ENCODE measurements around the gene CRIP3. TPM values are rescaled to one million over a fixed set of nuclear protein-coding genes. Genes with fewer than 3 reads are reported as not detected.

Gene CRIP3
- total and polyA plus RNA-seq, 10 donors: 6.4 to 36.5 (median 8.6) TPM

- TF ChIP-seq CTCF (IDR thresholded peaks at IDR 0.05 in 8 of 11, conservative IDR thresholded peaks at IDR 0.05 in 3 of 11) (no peak), POLR2AphosphoS5 (IDR thresholded peaks at IDR 0.05) (no peak), POLR2A (IDR thresholded peaks at IDR 0.05) (no peak)
- WGBS, 5 donors: 83 to 95% (median 88%) methylated on average over 6 of the region's 6 CpGs
- intact Hi-C loops (cut with DNase I; ENCODE audit: low total_unique reads): no loop called here
- Histone ChIP-seq H3K27me3 (replicated peaks in 1 of 7) (peaks cover 0 to 24% (median 11%) of the 10 kb centered on the region in 7 donors), H3K27ac (no peak overlapping the region), H3K4me1 (peaks cover 0 to 36% (median 17%) of the 10 kb centered on the region in 6 donors), H3K36me3 (no peaks in the 10 kb centered on the region), H3K9me3 (no peaks in the 10 kb centered on the region), H3K4me3 (no peak overlapping the region)
- DNase-seq: no peak
These were observed 43.1 kb downstream of the CRIP3 start for GRCh38 chr6:43265564-43265963.

GRCh38 chr6:43264599-43265145, 44.0 kb downstream of the CRIP3 start:
- Histone ChIP-seq H3K27me3 (replicated peaks in 1 of 7) (peaks cover 0 to 19% (median 9%) of the 10 kb centered on the region in 7 donors), H3K4me3 (no peak overlapping the region), H3K36me3 (no peaks in the 10 kb centered on the region), H3K9me3 (no peaks in the 10 kb centered on the region), H3K27ac (no peak overlapping the region), H3K4me1 (peaks cover 0 to 27% (median 9%) of the 10 kb centered on the region in 6 donors)
- DNase-seq: no peak
- 75 to 89% (median 81%) methylated on average over 5 of the region's 5 CpGs for WGBS, 5 donors
- intact Hi-C loops (cut with DNase I; ENCODE audit: low total_unique reads): loop anchor here (5.0 kb wide), 1 partner anchor 243 kb away; no protein-coding TSS in a partner anchor
- TF ChIP-seq POLR2AphosphoS5 (IDR thresholded peaks at IDR 0.05) (no peak), POLR2A (IDR thresholded peaks at IDR 0.05) (no peak), CTCF (IDR thresholded peaks at IDR 0.05 in 8 of 11, conservative IDR thresholded peaks at IDR 0.05 in 3 of 11) (no peak)

GRCh38 chr6:43263314-43264178, 45.1 kb downstream of the CRIP3 start:
- Histone ChIP-seq H3K27ac (no peak overlapping the region), H3K4me3 (no peak overlapping the region), H3K4me1 (peaks cover 0 to 16% (median 0%) of the 10 kb centered on the region in 6 donors), H3K9me3 (no peaks in the 10 kb centered on the region), H3K27me3 (replicated peaks in 1 of 7) (peaks cover 0 to 8% (median 0%) of the 10 kb centered on the region in 7 donors), H3K36me3 (no peaks in the 10 kb centered on the region)
- peak; percentile 95 for DNase-seq
- WGBS, 5 donors: 46 to 58% (median 53%) methylated on average over 10 to 12 of the region's 12 CpGs
- intact Hi-C loops (cut with DNase I; ENCODE audit: low total_unique reads): loop anchor here (5.0 kb wide), 1 partner anchor 244 kb away; no protein-coding TSS in a partner anchor
- TF ChIP-seq CTCF (IDR thresholded peaks at IDR 0.05 in 8 of 11, conservative IDR thresholded peaks at IDR 0.05 in 3 of 11) (peak; percentile 64 to 90 (median 80)), POLR2AphosphoS5 (IDR thresholded peaks at IDR 0.05) (peak; percentile 30 to 45 (median 42)), POLR2A (IDR thresholded peaks at IDR 0.05) (no peak)
